Fibroblast of lung (primary cell): Measurements from ENCODE around the gene RNLS. TPM values are rescaled to one million over a fixed set of nuclear protein-coding genes. Genes with fewer than 3 reads are reported as not detected.

Experiments
- DNase-seq, 2 donors: peaks; one replicate each; pipeline versions ENCODE4 v3.0.0 to v3.0.0-alpha.2; 2010; ENCODE audit warnings: low read depth in 2 of 2
- H2AFZ ChIP-seq: 2 replicates; pipeline ENCODE4 v1.5.1; 2012; ENCODE audit warnings: low read length, control low read depth, inconsistent platforms
- H3K27ac ChIP-seq: 2 replicates; pipeline ENCODE4 v1.5.1; 2011; ENCODE audit warnings: low read length, control low read depth; ENCODE audit not compliant: insufficient read depth
- H3K27me3 ChIP-seq: 2 replicates; pipeline ENCODE4 v1.5.1; 2011; ENCODE audit warnings: mild to moderate bottlenecking, low read length; ENCODE audit not compliant: control insufficient read depth, insufficient read depth
- H3K36me3 ChIP-seq: 2 replicates; pipeline ENCODE4 v1.5.1; 2011; ENCODE audit warnings: low read length; ENCODE audit not compliant: control insufficient read depth, insufficient read depth
- H3K4me1 ChIP-seq: 2 replicates; pipeline ENCODE4 v1.5.1; 2011; ENCODE audit warnings: low read length; ENCODE audit not compliant: control insufficient read depth, insufficient read depth; ENCODE audit errors: extremely low read depth
- H3K4me2 ChIP-seq: 2 replicates; pipeline ENCODE4 v1.5.1; 2011; ENCODE audit warnings: low read length, control low read depth; ENCODE audit not compliant: insufficient read depth; ENCODE audit errors: extremely low read depth
- H3K4me3 ChIP-seq, 4 experiments: fragments of 200-600 bp in 1 of 4; sonication (generic) in 1 of 4; replicated peaks in 1 of 4; 2 replicates each; pipeline ENCODE4 v1.5.1; 2011 to 2016; ENCODE audit warnings: low read length in 4 of 4, low read depth in 3 of 4, mild to moderate bottlenecking in 3 of 4, control low read depth in 2 of 4, inconsistent platforms in 1 of 4, mixed read lengths in 1 of 4; ENCODE audit not compliant: insufficient read depth in 1 of 4; ENCODE audit errors: control extremely low read depth in 1 of 4
- H3K79me2 ChIP-seq: 2 replicates; pipeline ENCODE4 v1.5.1; 2012; ENCODE audit warnings: mild to moderate bottlenecking, low read length, inconsistent platforms; ENCODE audit not compliant: control insufficient read depth, insufficient read depth
- H3K9ac ChIP-seq: 2 replicates; pipeline ENCODE4 v1.5.1; 2011; ENCODE audit warnings: mild to moderate bottlenecking, low read length, control low read depth; ENCODE audit not compliant: insufficient read depth
- H3K9me3 ChIP-seq: 2 replicates; pipeline ENCODE4 v1.5.1; 2012; ENCODE audit warnings: low read depth, low read length; ENCODE audit not compliant: control insufficient read depth, insufficient read depth
- H4K20me1 ChIP-seq: 2 replicates; pipeline ENCODE4 v1.5.1; 2011; ENCODE audit warnings: low read length; ENCODE audit not compliant: control insufficient read depth, insufficient read depth; ENCODE audit errors: extremely low read depth
- EZH2 ChIP-seq: IDR thresholded peaks from 2 replicates; pipeline ENCODE4 v1.5.1; 2012; ENCODE audit warnings: low read length, control low read depth, mild to moderate bottlenecking; ENCODE audit errors: missing control alignments
- polyA plus RNA-seq, 2 donors: library from polyadenylated mRNA; depleted of rRNA in 1 of 2; stranded (reverse) in 1 of 2; unstranded in 1 of 2; fragments of >200 nt; gene quantifications; 2 replicates each; pipeline ENCODE4 v1.2.1, GENCODE V29; 2011 to 2012; ENCODE audit warnings: missing spikeins in 1 of 2
- total RNA-seq: library from RNA; depleted of rRNA; stranded (reverse); fragments of >200 nt; gene quantifications from 2 replicates; pipeline ENCODE4 v1.2.1, GENCODE V29; 2014
- TF ChIP-seq, protein P1 (sequence below), 2 donors: IDR thresholded peaks in 1 of 2; conservative IDR thresholded peaks in 1 of 2; 1 replicate in 1 of 2; 2 replicates in 1 of 2; pipeline ENCODE4 v1.5.1; 2011 to 2012; ENCODE audit warnings: low read length in 2 of 2, control low read depth in 1 of 2, inconsistent platforms in 1 of 2, low read depth in 1 of 2, mild to moderate bottlenecking in 1 of 2

The RNLS gene
- total and polyA plus RNA-seq, 2 donors (not counting 1 experiment from before 2014, with no cell fraction given), result 16.5 to 18.4 TPM

GRCh38 chr10:88512599-88512998 lies 70.5 kb downstream of the RNLS start:
- no peaks in the 10 kb centered on the region for H3K36me3 ChIP-seq
- no peaks in the 10 kb centered on the region for H3K79me2 ChIP-seq

GRCh38 chr10:88508796-88509195 lies 74.3 kb downstream of the RNLS start:
- Histone ChIP-seq H3K79me2 (no peaks in the 10 kb centered on the region), H4K20me1 (no peaks in the 10 kb centered on the region), H2AFZ (no peak overlapping the region), H3K9me3 (no peaks in the 10 kb centered on the region), H3K4me3 (no peak overlapping the region), H3K27me3 (no peaks in the 10 kb centered on the region), H3K27ac (no peak overlapping the region), H3K4me2 (no peak overlapping the region), H3K9ac (no peak overlapping the region), H3K36me3 (no peaks in the 10 kb centered on the region), H3K4me1 (no peaks in the 10 kb centered on the region)
- no peak for TF ChIP-seq EZH2
- TF ChIP-seq, protein P1, sequence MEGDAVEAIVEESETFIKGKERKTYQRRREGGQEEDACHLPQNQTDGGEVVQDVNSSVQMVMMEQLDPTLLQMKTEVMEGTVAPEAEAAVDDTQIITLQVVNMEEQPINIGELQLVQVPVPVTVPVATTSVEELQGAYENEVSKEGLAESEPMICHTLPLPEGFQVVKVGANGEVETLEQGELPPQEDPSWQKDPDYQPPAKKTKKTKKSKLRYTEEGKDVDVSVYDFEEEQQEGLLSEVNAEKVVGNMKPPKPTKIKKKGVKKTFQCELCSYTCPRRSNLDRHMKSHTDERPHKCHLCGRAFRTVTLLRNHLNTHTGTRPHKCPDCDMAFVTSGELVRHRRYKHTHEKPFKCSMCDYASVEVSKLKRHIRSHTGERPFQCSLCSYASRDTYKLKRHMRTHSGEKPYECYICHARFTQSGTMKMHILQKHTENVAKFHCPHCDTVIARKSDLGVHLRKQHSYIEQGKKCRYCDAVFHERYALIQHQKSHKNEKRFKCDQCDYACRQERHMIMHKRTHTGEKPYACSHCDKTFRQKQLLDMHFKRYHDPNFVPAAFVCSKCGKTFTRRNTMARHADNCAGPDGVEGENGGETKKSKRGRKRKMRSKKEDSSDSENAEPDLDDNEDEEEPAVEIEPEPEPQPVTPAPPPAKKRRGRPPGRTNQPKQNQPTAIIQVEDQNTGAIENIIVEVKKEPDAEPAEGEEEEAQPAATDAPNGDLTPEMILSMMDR (conservative IDR thresholded peaks at IDR 0.05 in 1 of 2, IDR thresholded peaks at IDR 0.05 in 1 of 2; ENCODE audit: low read depth in 1 of 2, low read length in 2 of 2), result no peak
- no peak for DNase-seq

More at GRCh38 chr10:88512599-88512998, 70.5 kb downstream of the RNLS start:
- H3K4me1 ChIP-seq, result no peaks in the 10 kb centered on the region
- H3K9me3 ChIP-seq, result no peaks in the 10 kb centered on the region
- no peak overlapping the region for H3K4me3 ChIP-seq
- no peak overlapping the region for H2AFZ ChIP-seq
- no peaks in the 10 kb centered on the region for H4K20me1 ChIP-seq
- DNase-seq, result no peak
- no peak overlapping the region for H3K4me2 ChIP-seq
- H3K27me3 ChIP-seq, result no peaks in the 10 kb centered on the region
- no peak overlapping the region for H3K27ac ChIP-seq
- H3K9ac ChIP-seq, result no peak overlapping the region
- TF ChIP-seq, protein P1 (conservative IDR thresholded peaks at IDR 0.05 in 1 of 2, IDR thresholded peaks at IDR 0.05 in 1 of 2; ENCODE audit: low read depth in 1 of 2, low read length in 2 of 2), result no peak
- no peak for TF ChIP-seq EZH2

DNA sequence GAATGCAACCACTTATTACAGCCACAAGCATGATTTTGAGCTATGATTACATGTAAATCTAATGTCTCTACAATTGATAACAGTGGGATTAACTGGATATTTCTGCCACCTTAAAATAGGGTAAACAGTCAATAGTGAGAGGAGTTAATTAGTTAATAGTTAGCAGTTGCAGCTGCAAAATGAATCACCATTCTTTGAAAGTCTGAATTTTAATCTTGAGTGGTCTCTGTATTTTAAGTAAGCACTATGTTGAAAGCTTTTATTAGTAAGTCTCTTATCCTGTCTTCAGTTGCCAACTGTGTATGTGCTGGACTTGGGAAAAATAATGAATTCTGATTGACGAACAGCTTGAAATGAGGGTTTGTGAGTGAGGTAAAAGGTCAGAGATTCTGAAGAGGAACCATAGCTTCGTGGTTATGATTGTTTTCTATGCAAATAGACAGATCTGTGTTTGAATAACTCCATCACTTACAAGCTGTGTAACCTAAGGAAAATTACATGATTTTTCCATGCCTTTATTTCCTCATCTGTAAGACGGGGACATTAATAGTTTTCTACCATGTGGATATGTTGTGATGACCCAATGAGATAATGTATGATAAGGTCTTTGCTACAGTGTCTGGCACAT lies 75.2 kb downstream of the RNLS start:
- H3K4me3 ChIP-seq, result no peak overlapping the region
- H3K36me3 ChIP-seq, result no peaks in the 10 kb centered on the region
- no peak overlapping the region for H3K4me2 ChIP-seq
- H4K20me1 ChIP-seq, result no peaks in the 10 kb centered on the region
- H2AFZ ChIP-seq, result no peak overlapping the region
- H3K27me3 ChIP-seq, result no peaks in the 10 kb centered on the region
- H3K9me3 ChIP-seq, result no peaks in the 10 kb centered on the region
- no peak overlapping the region for H3K27ac ChIP-seq
- no peak for DNase-seq
- H3K79me2 ChIP-seq, result no peaks in the 10 kb centered on the region
- TF ChIP-seq, protein P1 (conservative IDR thresholded peaks at IDR 0.05 in 1 of 2, IDR thresholded peaks at IDR 0.05 in 1 of 2; ENCODE audit: low read depth in 1 of 2, low read length in 2 of 2), result no peak
- TF ChIP-seq EZH2, result no peak
- H3K4me1 ChIP-seq, result no peaks in the 10 kb centered on the region
- no peak overlapping the region for H3K9ac ChIP-seq
